ENCODE measurements around the gene CNKSR1. TPM values are rescaled to one million over a fixed set of nuclear protein-coding genes. Genes with fewer than 3 reads are reported as not detected.

Gene CNKSR1
- total and polyA plus RNA-seq, 2 of the 13 experiments (the other 11 are each of a cell fraction or from before 2014, with no cell fraction given) = 3.4 to 8.9 TPM

GRCh38 chr1:26225033-26225831, 47.9 kb downstream of the CNKSR1 start (continued):
- TF ChIP-seq NR0B2 (CRISPR knock-in tag; IDR thresholded peaks at IDR 0.05) = 0 out of 2 replicates have a peak, but pooled peaks have one; percentile 64
- TF ChIP-seq TOE1 (CRISPR knock-in tag; IDR thresholded peaks at IDR 0.05) = 0 out of 2 replicates have a peak, but pooled peaks have one; percentile 41
- no peak for TF ChIP-seq EEA1 (CRISPR knock-in tag; IDR thresholded peaks at IDR 0.05; ENCODE audit: borderline replicate concordance)
- no peak for TF ChIP-seq ZMAT3 (CRISPR knock-in tag; conservative IDR thresholded peaks at IDR 0.05)
- TF ChIP-seq NCOA2 (CRISPR knock-in tag; IDR thresholded peaks at IDR 0.05) = peak; percentile 16; the same call in 1 of the 2 replicates
- TF ChIP-seq FOXP4 (CRISPR knock-in tag; IDR thresholded peaks at IDR 0.05) = peak; percentile 28; the same call in 1 of the 2 replicates
- TF ChIP-seq ZBTB46 (CRISPR knock-in tag; IDR thresholded peaks at IDR 0.05; ENCODE audit: borderline replicate concordance) = no peak
- TF ChIP-seq CENPBD1 (CRISPR knock-in tag; IDR thresholded peaks at IDR 0.05; ENCODE audit: borderline replicate concordance, low read depth) = peak; percentile 56; the same call in 1 of the 2 replicates
- peak; percentile 86; the same call in 1 of the 2 replicates for TF ChIP-seq THRA (CRISPR knock-in tag; IDR thresholded peaks at IDR 0.05; ENCODE audit: borderline replicate concordance)
- TF ChIP-seq ZNF224 (CRISPR knock-in tag; IDR thresholded peaks at IDR 0.05) = peak; percentile 83
- TF ChIP-seq TCF7 (IDR thresholded peaks at IDR 0.05; ENCODE audit: low read depth) = no peak
- no peak for TF ChIP-seq ZNF780A (CRISPR knock-in tag; IDR thresholded peaks at IDR 0.05)
- TF ChIP-seq SRF (IDR thresholded peaks at IDR 0.05; ENCODE audit: low read depth, low read length) = peak; percentile 57; the same call in 1 of the 2 replicates
- TF ChIP-seq SRSF1 (optimal IDR thresholded peaks at IDR 0.05; ENCODE audit: low read depth, low read length) = peak; percentile 80
- no peak for TF ChIP-seq MBNL3 (CRISPR knock-in tag; conservative IDR thresholded peaks at IDR 0.05)
- no peak for TF ChIP-seq MTA3 (CRISPR knock-in tag; IDR thresholded peaks at IDR 0.05)
- TF ChIP-seq ZNF12 (CRISPR knock-in tag; IDR thresholded peaks at IDR 0.05) = no peak
- peak; percentile 62; the same call in 1 of the 2 replicates for TF ChIP-seq YEATS2 (CRISPR knock-in tag; IDR thresholded peaks at IDR 0.05; ENCODE audit: borderline replicate concordance)
- TF ChIP-seq CAMTA2 (CRISPR knock-in tag; IDR thresholded peaks at IDR 0.05; ENCODE audit: borderline replicate concordance) = no peak
- peak; percentile 8 for TF ChIP-seq ZNF329 (CRISPR knock-in tag; IDR thresholded peaks at IDR 0.05; ENCODE audit: low read depth)
- peak; percentile 37; the same call in 1 of the 2 replicates for TF ChIP-seq NR2F2 (IDR thresholded peaks at IDR 0.05; ENCODE audit: borderline replicate concordance, low read depth)
- no peak for TF ChIP-seq MIER2 (CRISPR knock-in tag; IDR thresholded peaks at IDR 0.05)
- 0 out of 2 replicates have a peak, but pooled peaks have one; percentile 33 for TF ChIP-seq ZNF747 (CRISPR knock-in tag; IDR thresholded peaks at IDR 0.05; ENCODE audit: borderline replicate concordance)

Data from HepG2 (cell line).